ENCODE measurements around the gene CUL4A. TPM values are rescaled to one million over a fixed set of nuclear protein-coding genes. Genes with fewer than 3 reads are reported as not detected.
"Not testable (repeated sequence)": the region's sequence is repeated elsewhere in the genome, so short reads cannot be mapped to it uniquely, and the experiment has no call there.

The CUL4A gene
- 63.0 and 63.9 TPM in 2 replicates for total RNA-seq
- long read RNA-seq, transcript CUL4A-202 (20 exons, 2,364 nt), result major isoform, 15 of 56 reads
- long read RNA-seq, partial matches to known transcripts, result 32 of 56 reads
- long read RNA-seq, other reads (novel, unspliced or antisense), result 9 of 56 reads

DNA sequence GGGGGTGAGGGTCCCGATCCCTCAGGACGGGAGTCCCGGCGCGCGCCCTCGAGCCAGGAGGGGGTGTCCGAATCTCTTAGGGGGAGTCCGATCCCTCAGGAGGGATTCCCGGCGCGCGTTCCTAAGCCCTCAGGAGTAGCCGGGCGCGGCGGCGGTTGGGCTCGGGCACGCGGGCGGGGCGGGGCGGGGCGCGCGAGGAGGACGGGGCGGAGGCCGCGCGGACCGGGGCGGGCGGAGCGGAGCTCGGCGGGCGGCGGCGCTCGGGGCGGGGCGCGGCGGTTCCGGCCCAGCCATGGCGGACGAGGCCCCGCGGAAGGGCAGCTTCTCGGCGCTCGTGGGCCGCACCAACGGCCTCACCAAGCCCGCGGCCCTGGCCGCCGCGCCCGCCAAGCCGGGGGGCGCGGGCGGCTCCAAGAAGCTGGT is at the start of gene CUL4A:
CUL4A (plus strand) TSS at position 278 of the 423 bp plus-strand sequence; CDS start at position 293, 15 bp downstream.
- Mint-ChIP-seq H3K4me3 (peak within 1 kb of the TSS; percentile 93), H3K36me3 (ENCODE audit: low read depth) (peaks cover 9% of the 10 kb centered on the region), H3K27ac (ENCODE audit: unreplicated experiment) (no peak within 1 kb of the TSS), H3K4me1 (peaks cover 51% of the 10 kb centered on the region), H3K9me3 (no peaks in the 10 kb centered on the region), H3K27me3 (ENCODE audit: low read depth) (no peaks in the 10 kb centered on the region)
- DNase-seq (ENCODE audit: low read depth, low spot score), result peak; percentile 66
- TF ChIP-seq, protein P1, sequence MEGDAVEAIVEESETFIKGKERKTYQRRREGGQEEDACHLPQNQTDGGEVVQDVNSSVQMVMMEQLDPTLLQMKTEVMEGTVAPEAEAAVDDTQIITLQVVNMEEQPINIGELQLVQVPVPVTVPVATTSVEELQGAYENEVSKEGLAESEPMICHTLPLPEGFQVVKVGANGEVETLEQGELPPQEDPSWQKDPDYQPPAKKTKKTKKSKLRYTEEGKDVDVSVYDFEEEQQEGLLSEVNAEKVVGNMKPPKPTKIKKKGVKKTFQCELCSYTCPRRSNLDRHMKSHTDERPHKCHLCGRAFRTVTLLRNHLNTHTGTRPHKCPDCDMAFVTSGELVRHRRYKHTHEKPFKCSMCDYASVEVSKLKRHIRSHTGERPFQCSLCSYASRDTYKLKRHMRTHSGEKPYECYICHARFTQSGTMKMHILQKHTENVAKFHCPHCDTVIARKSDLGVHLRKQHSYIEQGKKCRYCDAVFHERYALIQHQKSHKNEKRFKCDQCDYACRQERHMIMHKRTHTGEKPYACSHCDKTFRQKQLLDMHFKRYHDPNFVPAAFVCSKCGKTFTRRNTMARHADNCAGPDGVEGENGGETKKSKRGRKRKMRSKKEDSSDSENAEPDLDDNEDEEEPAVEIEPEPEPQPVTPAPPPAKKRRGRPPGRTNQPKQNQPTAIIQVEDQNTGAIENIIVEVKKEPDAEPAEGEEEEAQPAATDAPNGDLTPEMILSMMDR (conservative IDR thresholded peaks at IDR 0.05), result no peak

DNA sequence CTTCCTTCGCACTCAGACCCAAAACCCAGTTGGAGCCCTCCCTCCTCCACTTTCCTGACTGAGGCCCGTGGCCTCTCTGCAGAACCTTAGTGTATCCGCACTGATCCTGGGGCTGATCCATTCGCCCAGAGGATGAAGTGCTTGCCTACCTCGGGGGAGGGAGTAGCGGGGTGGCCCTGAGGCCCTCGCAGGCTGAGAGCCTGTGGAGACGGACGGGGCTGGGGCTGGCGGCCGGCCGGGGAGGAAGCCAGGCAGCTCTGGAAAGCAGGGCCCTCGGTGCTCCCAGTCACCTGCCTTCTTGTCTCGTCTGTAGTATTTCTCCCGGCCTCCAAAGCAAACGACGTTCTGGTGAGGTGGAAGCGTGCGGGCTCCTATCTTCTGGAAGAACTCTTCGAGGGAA is 49.7 kb upstream of the CUL4A start:
- Mint-ChIP-seq H3K36me3 (ENCODE audit: low read depth) (no peaks in the 10 kb centered on the region), H3K27me3 (ENCODE audit: low read depth) (peaks cover 43% of the 10 kb centered on the region), H3K9me3 (peaks cover 5% of the 10 kb centered on the region), H3K27ac (ENCODE audit: unreplicated experiment) (no peak overlapping the region), H3K4me3 (no peak overlapping the region), H3K4me1 (peaks cover 17% of the 10 kb centered on the region)
- TF ChIP-seq, protein P1 (conservative IDR thresholded peaks at IDR 0.05), result no peak
- no peak for DNase-seq (ENCODE audit: low read depth, low spot score)

DNA sequence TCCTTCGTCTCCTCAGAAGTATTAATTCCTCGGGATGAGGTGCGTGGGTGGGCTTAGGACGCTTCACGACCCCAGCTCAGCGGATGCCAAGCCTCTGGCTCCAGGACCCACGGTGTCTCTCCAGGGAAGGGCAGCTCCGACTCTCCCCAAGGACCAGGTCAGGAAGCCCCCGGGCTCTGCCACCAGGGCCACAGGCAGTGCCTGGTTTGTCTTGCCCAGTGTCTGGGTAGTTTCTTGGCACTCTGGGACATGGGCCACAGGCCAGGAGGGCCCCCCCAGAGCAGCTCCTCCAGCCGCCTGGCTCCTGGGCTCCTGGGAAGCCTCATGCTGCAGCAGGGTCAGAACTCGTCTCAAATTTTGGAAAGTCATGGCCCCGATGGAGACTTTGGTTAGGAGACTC is 48.4 kb upstream of the CUL4A start:
- H3K27me3 Mint-ChIP-seq (ENCODE audit: low read depth), result peaks cover 40% of the 10 kb centered on the region
- peaks cover 10% of the 10 kb centered on the region for H3K4me1 Mint-ChIP-seq
- no peaks in the 10 kb centered on the region for H3K9me3 Mint-ChIP-seq
- peak overlapping the region; percentile 24 for H3K27ac Mint-ChIP-seq (ENCODE audit: unreplicated experiment)
- H3K4me3 Mint-ChIP-seq, result no peak overlapping the region
- TF ChIP-seq, protein P1 (conservative IDR thresholded peaks at IDR 0.05), result no peak
- H3K36me3 Mint-ChIP-seq (ENCODE audit: low read depth), result no peaks in the 10 kb centered on the region
- DNase-seq (ENCODE audit: low read depth, low spot score), result no peak

DNA sequence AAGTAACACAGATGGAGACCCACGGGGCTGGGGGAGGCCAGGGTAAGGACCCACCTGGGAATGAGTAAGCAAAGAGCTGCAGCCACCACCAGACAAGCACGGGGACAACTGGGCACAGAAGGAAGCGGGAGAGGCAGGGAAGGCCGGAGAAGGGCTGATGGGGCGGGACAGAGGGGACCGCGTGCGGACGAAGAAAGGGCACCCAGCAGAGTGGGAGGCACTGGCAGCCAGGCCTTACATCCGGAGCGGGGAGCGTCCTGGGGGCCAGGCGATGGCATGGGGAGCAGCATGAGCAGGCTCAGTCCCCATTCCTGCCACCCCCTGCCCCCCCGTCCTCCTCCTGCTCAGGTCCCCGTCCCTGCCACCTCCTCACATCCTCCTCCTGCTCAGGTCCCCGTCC is 48.0 kb upstream of the CUL4A start:
- Mint-ChIP-seq H3K36me3 (ENCODE audit: low read depth) (no peaks in the 10 kb centered on the region), H3K27ac (ENCODE audit: unreplicated experiment) (peak overlapping the region; percentile 24), H3K4me3 (no peak overlapping the region), H3K9me3 (no peaks in the 10 kb centered on the region), H3K27me3 (ENCODE audit: low read depth) (peaks cover 40% of the 10 kb centered on the region), H3K4me1 (peaks cover 10% of the 10 kb centered on the region)
- TF ChIP-seq, protein P1 (conservative IDR thresholded peaks at IDR 0.05), result no peak
- no peak for DNase-seq (ENCODE audit: low read depth, low spot score)

DNA sequence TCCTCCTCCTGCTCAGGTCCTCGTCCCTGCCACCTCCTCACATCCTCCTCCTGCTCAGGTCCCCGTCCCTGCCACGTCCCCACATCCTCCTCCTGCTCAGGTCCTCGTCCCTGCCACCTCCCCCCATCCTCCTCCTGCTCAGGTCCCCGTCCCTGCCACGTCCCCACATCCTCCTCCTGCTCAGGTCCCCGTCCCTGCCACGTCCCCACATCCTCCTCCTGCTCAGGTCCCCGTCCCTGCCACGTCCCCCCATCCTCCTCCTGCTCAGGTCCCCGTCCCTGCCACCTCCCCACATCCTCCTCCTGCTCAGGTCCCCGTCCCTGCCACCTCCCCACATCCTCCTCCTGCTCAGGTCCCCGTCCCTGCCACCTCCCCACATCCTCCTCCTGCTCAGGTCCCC is 47.4 kb upstream of the CUL4A start:
- H3K4me1 Mint-ChIP-seq, result peaks cover 10% of the 10 kb centered on the region
- DNase-seq (ENCODE audit: low read depth, low spot score); H3K4me3 Mint-ChIP-seq; H3K36me3 Mint-ChIP-seq (ENCODE audit: low read depth); H3K27ac Mint-ChIP-seq (ENCODE audit: unreplicated experiment); H3K9me3 Mint-ChIP-seq: not testable (repeated sequence)
- H3K27me3 Mint-ChIP-seq (ENCODE audit: low read depth), result peaks cover 38% of the 10 kb centered on the region

DNA sequence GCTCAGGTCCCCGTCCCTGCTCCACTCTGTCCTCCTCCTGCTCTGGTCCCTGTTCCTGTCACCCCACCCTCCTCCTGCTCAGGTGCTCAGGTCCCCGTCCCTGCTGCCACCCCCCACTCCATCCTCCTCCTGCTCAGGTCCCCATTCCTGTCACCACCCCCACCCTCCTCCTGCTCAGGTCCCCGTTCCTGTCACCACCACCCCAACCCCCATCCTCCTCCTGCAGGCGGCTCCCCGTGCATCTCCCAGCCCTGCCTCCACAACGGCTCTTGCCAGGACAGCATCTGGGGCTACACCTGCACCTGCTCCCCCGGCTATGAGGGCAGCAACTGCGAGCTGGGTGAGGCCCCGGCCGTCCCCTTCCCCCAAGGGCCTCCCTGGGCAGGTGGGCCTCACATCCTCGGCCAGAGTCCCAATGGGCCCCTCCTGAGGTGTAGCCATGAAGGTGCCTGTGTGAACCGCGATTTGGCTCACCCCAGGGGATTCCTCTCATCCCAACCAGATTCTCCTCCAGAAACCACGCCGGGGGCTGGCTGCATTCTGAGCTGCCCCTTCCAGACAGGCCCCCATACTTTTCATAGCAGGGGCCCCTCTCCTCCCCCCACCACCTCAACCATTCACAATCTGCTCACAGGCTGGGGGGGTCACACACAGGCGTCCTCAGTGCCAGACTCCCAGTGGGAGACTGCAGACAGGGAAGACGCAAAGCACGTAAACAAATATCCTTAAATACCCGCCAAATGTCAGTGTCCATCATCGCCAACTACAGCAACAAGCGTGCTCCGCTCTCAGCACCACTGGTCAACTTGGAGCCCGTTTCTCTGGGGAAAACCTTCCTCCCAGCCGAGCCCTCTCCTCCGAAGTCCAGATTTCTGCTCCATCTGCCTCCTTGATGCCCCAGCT is 46.4 kb upstream of the CUL4A start:
- H3K4me3 Mint-ChIP-seq, result no peak overlapping the region
- no peaks in the 10 kb centered on the region for H3K9me3 Mint-ChIP-seq
- DNase-seq (ENCODE audit: low read depth, low spot score), result no peak
- TF ChIP-seq, protein P1 (conservative IDR thresholded peaks at IDR 0.05), result no peak
- H3K4me1 Mint-ChIP-seq, result peaks cover 10% of the 10 kb centered on the region
- H3K27ac Mint-ChIP-seq (ENCODE audit: unreplicated experiment), result no peak overlapping the region
- peaks cover 9% of the 10 kb centered on the region for H3K36me3 Mint-ChIP-seq (ENCODE audit: low read depth)
- peaks cover 32% of the 10 kb centered on the region for H3K27me3 Mint-ChIP-seq (ENCODE audit: low read depth)
